ENCODE results near the gene STRA8.

The STRA8 gene

GRCh38 chr7:135206941-135207391, 26.7 kb upstream of the STRA8 start:
- no peak for TF ChIP-seq TCF12 (IDR thresholded peaks at IDR 0.05; ENCODE audit: low read depth)
- no peak for TF ChIP-seq EGR1 (IDR thresholded peaks at IDR 0.05)
- TF ChIP-seq YY1 (IDR thresholded peaks at IDR 0.05; ENCODE audit: low read depth): no peak

GRCh38 chr7:135207406-135208101, 26.1 kb upstream of the STRA8 start:
- no peak for TF ChIP-seq YY1 (IDR thresholded peaks at IDR 0.05; ENCODE audit: low read depth)
- no peak for TF ChIP-seq ZBTB7A (IDR thresholded peaks at IDR 0.05; ENCODE audit: low read depth)
- no peak for TF ChIP-seq FOXM1 (IDR thresholded peaks at IDR 0.05; ENCODE audit: borderline replicate concordance, low read depth)
- TF ChIP-seq CEBPB (IDR thresholded peaks at IDR 0.05): no peak
- no peak for TF ChIP-seq EGR1 (IDR thresholded peaks at IDR 0.05)

- no peak for TF ChIP-seq EGR1 (IDR thresholded peaks at IDR 0.05)
- peak; percentile 30; the same call in 1 of the 2 replicates for TF ChIP-seq NFIC (IDR thresholded peaks at IDR 0.05)
Measured at GRCh38 chr7:135208102-135208793, 25.4 kb upstream of the STRA8 start.

- TF ChIP-seq MAX (IDR thresholded peaks at IDR 0.05) (no peak), TCF12 (IDR thresholded peaks at IDR 0.05; ENCODE audit: low read depth) (no peak), NFIC (IDR thresholded peaks at IDR 0.05) (no peak), USF1 (IDR thresholded peaks at IDR 0.05) (no peak), EGR1 (IDR thresholded peaks at IDR 0.05) (no peak), RAD21 (IDR thresholded peaks at IDR 0.05; ENCODE audit: low read depth) (no peak), ZBTB7A (IDR thresholded peaks at IDR 0.05; ENCODE audit: low read depth) (no peak), TAF1 (IDR thresholded peaks at IDR 0.05; ENCODE audit: low read depth) (no peak), TEAD4 (IDR thresholded peaks at IDR 0.05) (no peak), EP300 (IDR thresholded peaks at IDR 0.05; ENCODE audit: borderline replicate concordance) (no peak), CREB1 (IDR thresholded peaks at IDR 0.05; ENCODE audit: low read depth) (no peak), CEBPB (IDR thresholded peaks at IDR 0.05) (no peak), FOXM1 (IDR thresholded peaks at IDR 0.05; ENCODE audit: borderline replicate concordance, low read depth) (no peak), YY1 (IDR thresholded peaks at IDR 0.05; ENCODE audit: low read depth) (no peak)
- TF ChIP-seq, protein P1, sequence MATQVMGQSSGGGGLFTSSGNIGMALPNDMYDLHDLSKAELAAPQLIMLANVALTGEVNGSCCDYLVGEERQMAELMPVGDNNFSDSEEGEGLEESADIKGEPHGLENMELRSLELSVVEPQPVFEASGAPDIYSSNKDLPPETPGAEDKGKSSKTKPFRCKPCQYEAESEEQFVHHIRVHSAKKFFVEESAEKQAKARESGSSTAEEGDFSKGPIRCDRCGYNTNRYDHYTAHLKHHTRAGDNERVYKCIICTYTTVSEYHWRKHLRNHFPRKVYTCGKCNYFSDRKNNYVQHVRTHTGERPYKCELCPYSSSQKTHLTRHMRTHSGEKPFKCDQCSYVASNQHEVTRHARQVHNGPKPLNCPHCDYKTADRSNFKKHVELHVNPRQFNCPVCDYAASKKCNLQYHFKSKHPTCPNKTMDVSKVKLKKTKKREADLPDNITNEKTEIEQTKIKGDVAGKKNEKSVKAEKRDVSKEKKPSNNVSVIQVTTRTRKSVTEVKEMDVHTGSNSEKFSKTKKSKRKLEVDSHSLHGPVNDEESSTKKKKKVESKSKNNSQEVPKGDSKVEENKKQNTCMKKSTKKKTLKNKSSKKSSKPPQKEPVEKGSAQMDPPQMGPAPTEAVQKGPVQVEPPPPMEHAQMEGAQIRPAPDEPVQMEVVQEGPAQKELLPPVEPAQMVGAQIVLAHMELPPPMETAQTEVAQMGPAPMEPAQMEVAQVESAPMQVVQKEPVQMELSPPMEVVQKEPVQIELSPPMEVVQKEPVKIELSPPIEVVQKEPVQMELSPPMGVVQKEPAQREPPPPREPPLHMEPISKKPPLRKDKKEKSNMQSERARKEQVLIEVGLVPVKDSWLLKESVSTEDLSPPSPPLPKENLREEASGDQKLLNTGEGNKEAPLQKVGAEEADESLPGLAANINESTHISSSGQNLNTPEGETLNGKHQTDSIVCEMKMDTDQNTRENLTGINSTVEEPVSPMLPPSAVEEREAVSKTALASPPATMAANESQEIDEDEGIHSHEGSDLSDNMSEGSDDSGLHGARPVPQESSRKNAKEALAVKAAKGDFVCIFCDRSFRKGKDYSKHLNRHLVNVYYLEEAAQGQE (IDR thresholded peaks at IDR 0.05; ENCODE audit: low read depth): no peak
Measured at GRCh38 chr7:135209225-135209834, 24.3 kb upstream of the STRA8 start.

GRCh38 chr7:135210888-135211178, 22.8 kb upstream of the STRA8 start:
- TF ChIP-seq NFIC (IDR thresholded peaks at IDR 0.05) (no peak), EP300 (IDR thresholded peaks at IDR 0.05; ENCODE audit: borderline replicate concordance) (no peak), ZBTB7A (IDR thresholded peaks at IDR 0.05; ENCODE audit: low read depth) (no peak), MAX (IDR thresholded peaks at IDR 0.05) (no peak), TAF1 (IDR thresholded peaks at IDR 0.05; ENCODE audit: low read depth) (no peak), USF1 (IDR thresholded peaks at IDR 0.05) (no peak)
- TF ChIP-seq, protein P1 (IDR thresholded peaks at IDR 0.05; ENCODE audit: low read depth): no peak

DNA sequence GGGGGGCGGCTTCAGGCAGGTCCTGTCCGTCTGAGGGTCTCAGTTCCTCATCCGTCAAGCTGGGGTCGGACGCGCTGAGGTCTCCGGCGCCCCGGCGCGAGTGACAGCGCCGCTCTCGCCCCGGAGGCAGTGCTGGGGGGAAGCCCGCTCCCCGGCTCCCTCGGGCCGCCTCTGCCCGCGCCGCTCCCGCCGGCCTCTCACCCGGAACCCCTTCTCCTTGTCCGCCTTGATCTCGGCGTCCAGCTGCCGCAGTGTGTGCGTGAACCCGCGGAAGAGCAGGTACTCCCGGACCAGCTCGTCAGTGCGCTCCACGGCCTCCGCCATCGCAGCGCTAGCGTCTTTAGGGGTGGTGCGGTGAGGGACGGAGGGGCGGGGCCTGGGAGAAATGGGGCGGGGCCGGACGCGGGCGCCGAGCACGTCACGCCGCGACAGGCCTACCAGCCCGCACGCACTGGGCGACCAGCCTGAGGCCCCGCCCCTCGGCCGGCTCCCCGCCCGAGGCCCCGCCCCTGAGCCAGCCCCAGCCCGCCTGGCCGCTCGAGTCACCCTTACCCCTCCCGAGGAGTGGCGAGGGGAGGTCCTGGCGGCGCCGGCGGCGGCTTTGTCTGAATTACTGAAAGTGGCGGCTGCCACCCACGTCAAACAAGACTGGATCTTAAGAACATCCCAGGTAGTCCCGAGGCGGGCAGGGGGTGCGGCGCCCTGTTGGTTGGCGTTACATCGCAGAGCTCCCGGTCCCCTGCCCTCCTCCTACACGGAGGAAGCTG, 22.3 kb upstream of the STRA8 start, which contains the start of gene WDR91:
WDR91 (minus strand) TSS at position 348 of the 767 bp plus-strand sequence; CDS start at position 324, 24 bp downstream.
- TF ChIP-seq TAF1 (IDR thresholded peaks at IDR 0.05; ENCODE audit: low read depth) (peak; percentile 95), MAX (IDR thresholded peaks at IDR 0.05) (peak; percentile 30), FOXM1 (IDR thresholded peaks at IDR 0.05; ENCODE audit: borderline replicate concordance, low read depth) (no peak), EP300 (IDR thresholded peaks at IDR 0.05; ENCODE audit: borderline replicate concordance) (no peak), NFIC (IDR thresholded peaks at IDR 0.05) (no peak), ZBTB7A (IDR thresholded peaks at IDR 0.05; ENCODE audit: low read depth) (0 out of 2 replicates have a peak, but pooled peaks have one; percentile 48), YY1 (IDR thresholded peaks at IDR 0.05; ENCODE audit: low read depth) (peak; percentile 93), EGR1 (IDR thresholded peaks at IDR 0.05) (peak; percentile 55), TCF12 (IDR thresholded peaks at IDR 0.05; ENCODE audit: low read depth) (peak; percentile 34; the same call in 1 of the 2 replicates)
- TF ChIP-seq, protein P1 (IDR thresholded peaks at IDR 0.05; ENCODE audit: low read depth): no peak
